ENCODE measurements around the gene CA10. TPM values are rescaled to one million over a fixed set of nuclear protein-coding genes. Genes with fewer than 3 reads are reported as not detected.

Gene CA10
- total RNA-seq, 1 donor from 2014 or later: not detected

GRCh38 chr17:52154466-52154865 is 4.0 kb downstream of the CA10 start:
- Mint-ChIP-seq H3K9me3 (ENCODE audit: unreplicated experiment) (peaks cover 5% of the 10 kb centered on the region), H3K27ac (ENCODE audit: unreplicated experiment) (no peak overlapping the region), H3K27me3 (ENCODE audit: unreplicated experiment) (peaks cover 30% of the 10 kb centered on the region), H3K4me3 (ENCODE audit: unreplicated experiment) (no peak overlapping the region), H3K36me3 (ENCODE audit: unreplicated experiment) (no peaks in the 10 kb centered on the region), H3K4me1 (ENCODE audit: unreplicated experiment) (peaks cover 2% of the 10 kb centered on the region)
- no peak for DNase-seq (ENCODE audit: extremely low spot score, unreplicated experiment)
- no peak for TF ChIP-seq CTCF (IDR thresholded peaks at IDR 0.05)

GRCh38 chr17:52150935-52151334 is 7.6 kb downstream of the CA10 start:
- Mint-ChIP-seq H3K4me1 (ENCODE audit: unreplicated experiment) (no peaks in the 10 kb centered on the region), H3K27ac (ENCODE audit: unreplicated experiment) (no peak overlapping the region), H3K4me3 (ENCODE audit: unreplicated experiment) (no peak overlapping the region), H3K9me3 (ENCODE audit: unreplicated experiment) (peaks cover 5% of the 10 kb centered on the region), H3K36me3 (ENCODE audit: unreplicated experiment) (no peaks in the 10 kb centered on the region), H3K27me3 (ENCODE audit: unreplicated experiment) (peaks cover 2% of the 10 kb centered on the region)
- TF ChIP-seq CTCF (IDR thresholded peaks at IDR 0.05): no peak
- no peak for DNase-seq (ENCODE audit: extremely low spot score, unreplicated experiment)

- DNase-seq (ENCODE audit: extremely low spot score, unreplicated experiment): no peak
- Mint-ChIP-seq H3K27me3 (ENCODE audit: unreplicated experiment) (no peaks in the 10 kb centered on the region), H3K36me3 (ENCODE audit: unreplicated experiment) (no peaks in the 10 kb centered on the region), H3K4me3 (ENCODE audit: unreplicated experiment) (no peak overlapping the region), H3K9me3 (ENCODE audit: unreplicated experiment) (peaks cover 5% of the 10 kb centered on the region), H3K27ac (ENCODE audit: unreplicated experiment) (no peak overlapping the region), H3K4me1 (ENCODE audit: unreplicated experiment) (no peaks in the 10 kb centered on the region)
- TF ChIP-seq CTCF (IDR thresholded peaks at IDR 0.05): no peak
Measured at GRCh38 chr17:52149626-52150025, 8.9 kb downstream of the CA10 start.

- Mint-ChIP-seq H3K4me3 (ENCODE audit: unreplicated experiment) (no peak overlapping the region), H3K4me1 (ENCODE audit: unreplicated experiment) (no peaks in the 10 kb centered on the region), H3K9me3 (ENCODE audit: unreplicated experiment) (peaks cover 5% of the 10 kb centered on the region), H3K36me3 (ENCODE audit: unreplicated experiment) (no peaks in the 10 kb centered on the region), H3K27me3 (ENCODE audit: unreplicated experiment) (no peaks in the 10 kb centered on the region), H3K27ac (ENCODE audit: unreplicated experiment) (no peak overlapping the region)
- no peak for DNase-seq (ENCODE audit: extremely low spot score, unreplicated experiment)
- no peak for TF ChIP-seq CTCF (IDR thresholded peaks at IDR 0.05)
Measured at GRCh38 chr17:52148969-52149351, 9.6 kb downstream of the CA10 start.

- Mint-ChIP-seq H3K4me3 (ENCODE audit: unreplicated experiment) (no peak overlapping the region), H3K9me3 (ENCODE audit: unreplicated experiment) (peaks cover 5% of the 10 kb centered on the region), H3K36me3 (ENCODE audit: unreplicated experiment) (no peaks in the 10 kb centered on the region), H3K4me1 (ENCODE audit: unreplicated experiment) (no peaks in the 10 kb centered on the region), H3K27me3 (ENCODE audit: unreplicated experiment) (no peaks in the 10 kb centered on the region), H3K27ac (ENCODE audit: unreplicated experiment) (no peak overlapping the region)
- no peak for DNase-seq (ENCODE audit: extremely low spot score, unreplicated experiment)
- TF ChIP-seq CTCF (IDR thresholded peaks at IDR 0.05): no peak
Measured at GRCh38 chr17:52148288-52148968, 10.1 kb downstream of the CA10 start.

All from osteocyte (in vitro differentiated cells).